MM.1S (cell line): ENCODE results near the gene HM13.

Experiments used
- DNase-seq: peaks from one replicate; pipeline ENCODE4 v3.0.0-alpha.2; 2015
- H2AFZ ChIP-seq: fragments of 300-600 bp; sonication (generic); 2 replicates; pipeline ENCODE4 v1.6.0; 2016; ENCODE audit warnings: antibody characterized with exemption, low read length
- H3F3A ChIP-seq: fragments of 300-600 bp; sonication (generic); 2 replicates; pipeline ENCODE4 v1.6.1; 2016; ENCODE audit warnings: mild to moderate bottlenecking, antibody characterized with exemption, low read length, moderate library complexity, mixed read lengths; ENCODE audit not compliant: insufficient read depth
- H3K27ac ChIP-seq: fragments of 300-600 bp; sonication (generic); 2 replicates; pipeline ENCODE4 v1.5.1; 2016; ENCODE audit warnings: mild to moderate bottlenecking, low read length
- H3K27me3 ChIP-seq: fragments of 300-600 bp; sonication (generic); replicated peaks from 2 replicates; pipeline ENCODE4 v1.6.0; 2016; ENCODE audit warnings: low read length; ENCODE audit not compliant: insufficient read depth
- H3K36me3 ChIP-seq: fragments of 300-600 bp; sonication (generic); replicated peaks from 2 replicates; pipeline ENCODE4 v1.6.1; 2016; ENCODE audit warnings: mild to moderate bottlenecking, low read length, mixed read lengths; ENCODE audit not compliant: insufficient read depth
- H3K4me1 ChIP-seq: fragments of 300-600 bp; sonication (generic); 2 replicates; pipeline ENCODE4 v1.6.1; 2016; ENCODE audit warnings: low read length, mixed read lengths
- H3K4me2 ChIP-seq: fragments of 300-600 bp; sonication (generic); 2 replicates; pipeline ENCODE4 v1.6.0; 2016; ENCODE audit warnings: low read depth, low read length
- H3K4me3 ChIP-seq: fragments of 300-600 bp; sonication (generic); 2 replicates; pipeline ENCODE4 v1.5.1; 2016; ENCODE audit warnings: low read length, mixed read lengths
- H3K79me2 ChIP-seq: fragments of 300-600 bp; sonication (generic); 2 replicates; pipeline ENCODE4 v1.6.1; 2016; ENCODE audit warnings: mixed run types, low read length, mixed read lengths
- H3K9ac ChIP-seq: fragments of 300-600 bp; sonication (generic); 2 replicates; pipeline ENCODE4 v1.6.1; 2016; ENCODE audit warnings: low read length, mixed read lengths
- H3K9me2 ChIP-seq: fragments of 300-600 bp; sonication (generic); replicated peaks from 2 replicates; pipeline ENCODE4 v1.6.1; 2016; ENCODE audit warnings: mild to moderate bottlenecking, low read length, mixed read lengths; ENCODE audit not compliant: insufficient read depth
- H3K9me3 ChIP-seq: fragments of 300-600 bp; sonication (generic); replicated peaks from 2 replicates; pipeline ENCODE4 v1.6.1; 2016; ENCODE audit warnings: mild to moderate bottlenecking, low read length, mixed read lengths; ENCODE audit not compliant: insufficient read depth
- H4K20me1 ChIP-seq: fragments of 300-600 bp; sonication (generic); 2 replicates; pipeline ENCODE4 v1.6.1; 2016; ENCODE audit warnings: mild to moderate bottlenecking, low read length, moderate library complexity, mixed read lengths; ENCODE audit not compliant: insufficient read depth
- EZH2 ChIP-seq: fragments of 300-600 bp; sonication (generic); optimal IDR thresholded peaks from 2 replicates; pipeline ENCODE3; 2017; ENCODE audit warnings: low read depth, mild to moderate bottlenecking, antibody characterized with exemption, low read length, mixed read lengths
- EZH2phosphoT487 ChIP-seq: fragments of 300-600 bp; sonication (generic); IDR thresholded peaks from 2 replicates; pipeline ENCODE4 v1.6.1; 2018; ENCODE audit warnings: antibody characterized with exemption, low read length
- TF ChIP-seq, protein P1 (sequence below): fragments of 300-600 bp; sonication (generic); IDR thresholded peaks from 2 replicates; pipeline ENCODE4 v1.5.1; 2016; ENCODE audit warnings: antibody characterized with exemption, low read length, mixed read lengths

The HM13 gene

GRCh38 chr20:31508517-31509244 is 5.6 kb upstream of the HM13 start:
- H2AFZ ChIP-seq, result no peak overlapping the region
- H3K36me3 ChIP-seq, result no peaks in the 10 kb centered on the region
- H3F3A ChIP-seq, result no peaks in the 10 kb centered on the region
- no peak overlapping the region for H3K4me3 ChIP-seq
- H4K20me1 ChIP-seq, result no peaks in the 10 kb centered on the region
- TF ChIP-seq EZH2, result no peak
- TF ChIP-seq EZH2phosphoT487, result no peak
- TF ChIP-seq, protein P1, sequence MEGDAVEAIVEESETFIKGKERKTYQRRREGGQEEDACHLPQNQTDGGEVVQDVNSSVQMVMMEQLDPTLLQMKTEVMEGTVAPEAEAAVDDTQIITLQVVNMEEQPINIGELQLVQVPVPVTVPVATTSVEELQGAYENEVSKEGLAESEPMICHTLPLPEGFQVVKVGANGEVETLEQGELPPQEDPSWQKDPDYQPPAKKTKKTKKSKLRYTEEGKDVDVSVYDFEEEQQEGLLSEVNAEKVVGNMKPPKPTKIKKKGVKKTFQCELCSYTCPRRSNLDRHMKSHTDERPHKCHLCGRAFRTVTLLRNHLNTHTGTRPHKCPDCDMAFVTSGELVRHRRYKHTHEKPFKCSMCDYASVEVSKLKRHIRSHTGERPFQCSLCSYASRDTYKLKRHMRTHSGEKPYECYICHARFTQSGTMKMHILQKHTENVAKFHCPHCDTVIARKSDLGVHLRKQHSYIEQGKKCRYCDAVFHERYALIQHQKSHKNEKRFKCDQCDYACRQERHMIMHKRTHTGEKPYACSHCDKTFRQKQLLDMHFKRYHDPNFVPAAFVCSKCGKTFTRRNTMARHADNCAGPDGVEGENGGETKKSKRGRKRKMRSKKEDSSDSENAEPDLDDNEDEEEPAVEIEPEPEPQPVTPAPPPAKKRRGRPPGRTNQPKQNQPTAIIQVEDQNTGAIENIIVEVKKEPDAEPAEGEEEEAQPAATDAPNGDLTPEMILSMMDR, result no peak
- DNase-seq, result no peak
- no peaks in the 10 kb centered on the region for H3K9me2 ChIP-seq
- no peak overlapping the region for H3K4me2 ChIP-seq
- H3K79me2 ChIP-seq, result no peaks in the 10 kb centered on the region
- no peaks in the 10 kb centered on the region for H3K4me1 ChIP-seq
- H3K27me3 ChIP-seq, result no peaks in the 10 kb centered on the region
- no peak overlapping the region for H3K9ac ChIP-seq
- no peak overlapping the region for H3K27ac ChIP-seq
- H3K9me3 ChIP-seq, result no peaks in the 10 kb centered on the region

GRCh38 chr20:31515072-31515774 is 981 bp downstream of the HM13 start:
- Histone ChIP-seq H3F3A (peaks cover 24% of the 10 kb centered on the region), H3K36me3 (0 out of 2 replicates have a peak, but pooled peaks cover 3% of the 10 kb centered on the region), H2AFZ (no peak overlapping the region)

GRCh38 chr20:31515775-31516107 is 1.5 kb downstream of the HM13 start:
- no peaks in the 10 kb centered on the region for H3K9me3 ChIP-seq
- peaks cover 24% of the 10 kb centered on the region for H3K4me1 ChIP-seq
- peaks cover 45% of the 10 kb centered on the region for H4K20me1 ChIP-seq
- H3K9ac ChIP-seq, result peak overlapping the region; percentile 97
- TF ChIP-seq EZH2 (no peak), EZH2phosphoT487 (no peak)
- TF ChIP-seq, protein P1, result no peak
- H3K9me2 ChIP-seq, result no peaks in the 10 kb centered on the region
- peaks cover 24% of the 10 kb centered on the region for H3F3A ChIP-seq
- peak overlapping the region; percentile 93 for H3K27ac ChIP-seq
- H3K36me3 ChIP-seq, result 0 out of 2 replicates have a peak, but pooled peaks cover 3% of the 10 kb centered on the region
- H3K4me2 ChIP-seq, result peak overlapping the region; percentile 98
- DNase-seq, result peak; percentile 85
- H2AFZ ChIP-seq, result no peak overlapping the region
- H3K4me3 ChIP-seq, result peak overlapping the region; percentile 95
- peaks cover 65% of the 10 kb centered on the region for H3K79me2 ChIP-seq
- no peaks in the 10 kb centered on the region for H3K27me3 ChIP-seq

More at GRCh38 chr20:31515072-31515774, 981 bp downstream of the HM13 start:
- Histone ChIP-seq H4K20me1 (peaks cover 40% of the 10 kb centered on the region), H3K4me2 (peak overlapping the region; percentile 98), H3K27me3 (no peaks in the 10 kb centered on the region), H3K79me2 (peaks cover 60% of the 10 kb centered on the region), H3K4me3 (peak overlapping the region; percentile 95), H3K4me1 (peaks cover 23% of the 10 kb centered on the region), H3K9ac (peak overlapping the region; percentile 97), H3K9me3 (no peaks in the 10 kb centered on the region), H3K9me2 (no peaks in the 10 kb centered on the region), H3K27ac (peak overlapping the region; percentile 93)
- TF ChIP-seq EZH2phosphoT487, result no peak
- TF ChIP-seq EZH2, result no peak
- TF ChIP-seq, protein P1, result no peak
- DNase-seq, result no peak
